Inferior parietal cortex (tissue), 1 donor: Measurements from ENCODE around the gene SLC9A6.
"Not testable (repeated sequence)": the region's sequence is repeated elsewhere in the genome, so short reads cannot be mapped to it uniquely, and the experiment has no call there.

Experiments used
- DNase-seq: peaks from one replicate; pipeline ENCODE4 v3.0.0-alpha.2; 2016; ENCODE audit errors: extremely low spot score

Gene SLC9A6

DNA sequence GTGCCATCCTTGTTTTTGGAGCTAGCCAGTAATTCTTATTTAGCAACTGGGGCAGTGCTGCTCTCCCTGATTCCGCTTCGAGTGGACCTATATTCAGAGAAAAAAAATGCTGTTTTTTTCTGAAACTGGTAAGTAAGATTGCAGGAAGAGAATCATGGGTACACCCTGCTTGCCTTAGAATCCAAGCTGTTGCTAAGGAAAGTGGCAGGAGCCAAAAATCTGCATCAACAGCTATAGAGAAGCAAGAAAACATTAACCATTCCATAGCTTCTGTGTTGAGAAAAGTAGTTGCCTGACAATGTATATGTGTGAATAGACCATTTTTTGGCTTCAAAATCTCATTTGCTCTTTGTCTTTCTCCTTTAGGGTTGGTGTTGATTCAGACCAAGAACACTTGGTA is 44.5 kb downstream of the SLC9A6 start:
- peak; percentile 20 for DNase-seq

- no peak for DNase-seq
Observed at GRCh38 chrX:136030303-136031191, 45.3 kb downstream of the SLC9A6 start.

- DNase-seq, result no peak
Observed at GRCh38 chrX:136031626-136032025, 46.4 kb downstream of the SLC9A6 start.

DNA sequence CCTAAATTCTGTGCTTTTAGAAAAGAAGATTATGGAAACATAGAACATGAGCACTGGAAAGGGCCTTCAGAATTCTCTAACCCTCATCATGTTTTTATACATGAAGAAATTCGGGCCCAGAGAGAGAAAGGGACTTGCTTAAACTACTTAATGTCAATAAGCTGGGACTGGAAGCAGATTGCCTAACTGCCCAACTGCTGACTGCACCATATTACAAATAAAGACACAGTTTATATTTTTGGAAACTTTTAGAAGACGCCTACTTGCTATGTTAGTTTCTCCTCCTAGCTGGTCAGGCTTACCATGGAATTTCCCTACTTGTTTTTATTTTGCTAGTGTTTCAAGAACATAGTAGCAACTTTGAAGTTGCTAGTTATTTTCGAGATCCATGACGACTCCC is 47.1 kb downstream of the SLC9A6 start:
- no peak for DNase-seq

GRCh38 chrX:136034668-136035067 is 49.4 kb downstream of the SLC9A6 start:
- DNase-seq, result no peak

- DNase-seq, result no peak
Observed at GRCh38 chrX:136035663-136036062, 50.4 kb downstream of the SLC9A6 start.

DNA sequence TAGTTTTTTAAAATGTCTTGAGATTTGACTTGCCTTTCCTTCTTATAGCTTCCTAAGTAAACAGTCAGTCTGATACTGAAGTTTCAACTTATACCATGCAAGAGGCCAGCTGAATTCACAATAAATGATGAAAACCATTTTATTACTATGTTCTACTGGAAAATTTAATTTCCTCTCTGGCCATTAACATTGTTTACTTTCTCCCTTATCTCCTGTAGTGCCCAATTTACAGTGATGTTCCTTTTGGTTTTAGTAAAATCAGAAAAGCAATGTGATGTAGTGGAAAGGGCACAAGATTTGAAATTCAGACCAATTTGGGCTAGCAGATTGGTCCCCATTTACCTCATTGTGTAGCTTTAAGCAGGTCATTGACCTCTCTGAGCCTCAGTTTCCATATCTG is 54.2 kb downstream of the SLC9A6 start:
- no peak for DNase-seq

- no peak for DNase-seq
Observed at GRCh38 chrX:136039968-136040367, 54.7 kb downstream of the SLC9A6 start.

GRCh38 chrX:136041254-136041812 is 56.1 kb downstream of the SLC9A6 start:
- no peak for DNase-seq

- no peak for DNase-seq
Observed at GRCh38 chrX:136045008-136045407, 59.8 kb downstream of the SLC9A6 start.

DNA sequence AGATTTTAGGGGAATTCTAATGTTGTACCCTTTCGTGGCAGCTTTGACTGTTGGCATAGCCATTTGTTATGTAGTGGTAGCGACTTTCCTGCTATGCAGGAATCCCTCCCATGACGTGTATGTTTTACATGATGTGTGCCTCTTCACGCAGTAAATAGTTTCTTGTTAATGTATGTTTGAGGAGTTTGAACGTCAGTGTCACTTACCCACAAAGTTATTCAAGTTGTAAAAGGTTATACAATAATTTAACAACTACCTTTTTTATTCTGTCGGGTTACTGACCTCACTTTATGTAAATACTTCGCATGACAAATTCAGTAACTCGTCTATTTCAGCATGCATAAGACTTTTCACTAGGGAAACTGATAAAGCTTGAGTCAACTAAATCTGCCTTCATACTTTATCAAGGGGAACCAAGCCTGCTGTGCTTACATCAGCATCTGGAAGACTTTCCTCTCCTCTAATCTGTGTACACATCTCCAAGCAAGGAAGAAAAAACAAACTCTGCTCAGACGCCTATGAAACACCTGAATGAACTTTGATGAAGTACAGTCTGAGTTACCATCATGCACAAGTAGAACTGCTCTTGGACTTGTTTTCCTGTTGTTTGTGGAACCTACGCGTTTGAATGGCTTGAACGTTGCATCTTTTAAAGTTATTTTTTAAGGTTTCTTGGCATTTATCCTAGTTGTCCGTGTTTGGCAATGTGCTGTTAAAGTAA is 61.2 kb downstream of the SLC9A6 start:
- no peak for DNase-seq

DNA sequence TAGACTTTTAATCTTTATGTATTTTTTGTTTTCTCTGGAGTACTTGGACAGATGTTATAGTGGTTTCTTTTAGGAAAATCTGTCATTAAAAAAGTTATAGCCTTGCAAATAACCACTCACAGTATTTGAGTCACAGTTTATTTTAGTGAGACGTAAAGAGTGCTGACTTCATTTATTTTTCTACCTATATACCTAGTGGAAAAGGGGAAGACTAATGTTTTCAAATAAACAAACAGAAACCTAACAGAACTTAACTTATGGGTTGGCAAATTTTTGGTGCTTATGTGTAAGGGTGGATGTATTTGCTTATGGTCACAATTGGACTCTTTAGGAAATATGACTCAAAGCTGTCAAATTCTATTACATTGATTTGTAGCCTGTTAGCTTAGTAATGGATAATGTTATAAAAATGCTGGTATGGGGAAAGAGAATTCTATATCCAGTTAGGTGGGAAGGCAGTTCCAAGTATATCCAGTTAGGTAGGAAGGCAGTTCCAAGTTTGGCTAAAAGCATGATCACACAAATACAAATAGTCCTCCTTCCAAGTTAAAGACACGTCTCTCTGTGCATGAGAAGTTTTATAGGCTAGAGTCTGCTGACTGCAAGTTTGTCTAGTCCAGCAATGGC is 61.9 kb downstream of the SLC9A6 start:
- no peak for DNase-seq

- DNase-seq, result no peak
Observed at GRCh38 chrX:136047969-136048368, 62.7 kb downstream of the SLC9A6 start.

- no peak for DNase-seq
Observed at GRCh38 chrX:136048446-136048845, 63.2 kb downstream of the SLC9A6 start.

DNA sequence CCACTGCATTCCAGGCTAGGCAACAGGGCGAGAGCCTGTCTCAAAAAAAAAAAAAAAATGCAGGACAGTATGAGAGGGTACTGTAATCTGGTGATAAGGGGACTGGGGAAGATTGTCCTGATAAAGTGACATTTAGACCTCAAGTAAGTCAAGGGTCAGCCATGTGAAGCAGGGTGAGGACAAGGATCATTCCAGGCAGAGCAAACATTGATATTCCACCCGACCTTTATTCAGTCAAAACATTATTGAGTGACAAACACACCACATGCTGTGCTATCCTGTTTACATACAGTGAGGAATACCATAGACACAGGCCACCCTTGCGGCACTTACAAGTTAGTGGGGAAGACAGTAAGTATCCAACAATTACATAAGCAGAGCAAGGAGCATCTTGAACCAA is 64.4 kb downstream of the SLC9A6 start:
- no peak for DNase-seq

DNA sequence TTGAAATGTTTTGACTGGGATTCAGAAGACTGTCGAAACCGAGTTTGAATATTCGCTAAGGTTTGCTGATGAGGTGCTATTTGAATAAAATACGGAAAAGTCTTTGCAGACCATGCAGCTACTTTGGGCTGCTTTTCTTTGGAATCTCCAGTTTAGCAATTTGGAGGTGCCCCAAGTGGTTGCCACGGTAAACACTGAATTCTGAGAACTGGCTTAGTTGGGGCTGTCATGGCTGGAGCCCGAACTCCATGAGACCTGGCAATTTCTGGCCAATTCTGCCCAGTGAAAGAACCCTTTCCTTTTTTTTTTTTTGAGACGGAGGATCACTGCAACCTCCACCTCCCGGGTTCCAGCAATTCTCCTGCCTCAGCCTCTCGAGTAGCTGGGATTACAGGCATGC is 65.6 kb downstream of the SLC9A6 start:
- not testable (repeated sequence) for DNase-seq

- DNase-seq, result no peak
Observed at GRCh38 chrX:136051611-136052010, 66.4 kb downstream of the SLC9A6 start.

DNA sequence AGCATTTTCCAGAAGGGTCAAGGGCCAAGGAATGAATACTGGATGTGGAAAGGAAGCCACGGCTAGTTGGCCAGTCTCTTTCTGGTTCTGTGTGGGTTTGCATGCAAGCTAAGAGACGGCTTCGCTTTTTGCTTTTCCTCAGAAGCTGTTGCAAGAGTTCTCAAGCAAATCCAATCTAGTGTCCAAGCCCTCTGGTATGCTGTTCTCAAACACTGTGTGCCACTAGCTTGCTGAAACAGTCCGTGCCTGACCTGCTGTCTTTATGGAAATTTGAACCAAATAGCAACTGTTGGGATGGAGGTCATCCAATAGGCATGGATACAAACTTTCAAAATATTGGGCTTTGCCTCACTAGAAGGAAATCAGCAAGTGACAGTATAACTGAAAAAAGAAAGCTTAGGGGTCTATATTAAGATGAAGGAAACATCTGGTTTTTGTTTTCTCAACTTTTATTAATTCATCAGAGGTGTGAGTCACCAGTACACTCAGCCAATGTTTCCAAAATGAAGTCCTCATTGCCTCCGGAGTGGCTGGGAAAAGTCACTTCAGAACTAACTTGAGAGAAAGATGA is 70.5 kb downstream of the SLC9A6 start:
- DNase-seq, result no peak

- no peak for DNase-seq
Observed at GRCh38 chrX:136057567-136057966, 72.3 kb downstream of the SLC9A6 start.

DNA sequence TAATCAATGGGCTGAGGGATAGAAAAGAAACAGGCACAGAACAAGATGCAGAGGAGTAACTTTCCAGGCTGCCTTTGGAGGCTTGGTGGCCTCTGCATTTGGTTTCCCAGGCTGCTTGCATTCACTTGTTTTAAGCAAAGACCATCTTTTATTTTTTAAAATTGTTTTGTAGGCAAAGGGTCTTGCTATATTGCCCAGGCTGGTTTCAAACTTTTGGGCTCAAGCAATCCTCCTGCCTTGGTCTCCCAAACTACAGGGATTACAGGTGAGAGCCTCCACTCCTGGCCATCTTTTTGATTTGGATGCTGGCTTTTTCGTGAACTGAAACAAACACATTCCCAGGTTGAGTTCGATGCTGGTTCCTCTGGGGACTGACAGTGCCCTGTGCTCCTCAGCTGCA is 74.1 kb downstream of the SLC9A6 start:
- DNase-seq, result no peak

DNA sequence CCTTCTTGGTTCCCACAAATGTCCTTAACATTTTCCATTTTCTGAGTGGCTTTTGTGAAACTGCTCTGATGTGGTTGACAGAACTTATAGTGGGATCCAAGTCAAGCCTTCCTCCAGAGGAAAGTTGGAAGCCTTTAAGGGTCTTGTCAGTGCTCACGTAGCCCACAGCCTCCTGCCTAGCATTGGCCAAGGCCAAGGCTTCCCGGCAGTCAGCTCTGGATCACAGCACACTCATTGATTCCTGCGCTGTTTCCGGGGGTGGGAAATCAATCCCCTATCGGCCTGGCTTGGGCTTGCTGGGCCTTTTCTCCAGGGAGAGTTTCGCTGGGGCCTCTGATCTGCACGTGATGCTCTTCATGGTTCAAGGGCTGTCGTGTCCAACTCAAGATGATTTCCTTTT is 76.1 kb downstream of the SLC9A6 start:
- no peak for DNase-seq

DNA sequence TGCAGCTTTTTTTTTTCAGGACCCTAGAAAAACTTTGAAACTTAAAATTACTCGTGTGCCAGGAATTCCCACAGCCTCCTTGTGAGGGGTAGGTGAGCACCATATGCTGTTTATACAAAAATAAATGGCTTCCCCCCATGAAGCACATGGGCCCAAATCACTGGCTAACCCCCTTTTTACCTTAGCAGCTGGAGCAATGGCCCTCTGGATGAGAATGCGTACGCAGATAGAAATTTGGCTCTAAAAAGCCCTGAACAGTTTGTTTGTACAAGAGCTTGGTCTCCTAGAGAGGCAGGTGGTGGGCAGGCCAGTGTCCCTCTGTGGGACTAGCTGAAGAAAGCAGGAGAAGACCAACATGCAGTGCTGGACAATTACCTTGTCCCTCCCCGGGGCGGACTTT is 76.5 kb downstream of the SLC9A6 start:
- DNase-seq, result no peak
